DND-41 (cell line): ENCODE measurements around the gene ATAT1.

Source experiments
- ATAC-seq: fragments of 200-7000 bp; cut with Tn5 transposase; 3 replicates; pipeline ENCODE4 v1.9.1; 2021; ENCODE audit warnings: low read depth; ENCODE audit not compliant: insufficient read depth
- DNase-seq: peaks from one replicate; pipeline ENCODE4 v3.0.0-alpha.2; 2020
- H2AFZ ChIP-seq: 2 replicates; pipeline ENCODE4 v1.6.0; 2012; ENCODE audit warnings: low read depth, low read length
- H3K27ac ChIP-seq: 2 replicates; pipeline ENCODE4 v1.5.1; 2012; ENCODE audit warnings: low read length, inconsistent platforms
- H3K27me3 ChIP-seq: fragments of 200-600 bp; sonication (generic); 2 replicates; pipeline ENCODE4 v1.6.0; 2012; ENCODE audit warnings: low read length, mild to moderate bottlenecking, inconsistent platforms; ENCODE audit not compliant: insufficient read depth, poor library complexity
- H3K36me3 ChIP-seq: 2 replicates; pipeline ENCODE4 v1.5.1; 2012; ENCODE audit warnings: low read length, inconsistent platforms; ENCODE audit not compliant: insufficient read depth
- H3K4me1 ChIP-seq: 2 replicates; pipeline ENCODE4 v1.5.1; 2012; ENCODE audit warnings: mild to moderate bottlenecking, low read length; ENCODE audit not compliant: insufficient read depth
- H3K4me2 ChIP-seq: 2 replicates; pipeline ENCODE4 v1.6.0; 2012; ENCODE audit warnings: mild to moderate bottlenecking, moderate library complexity, low read length, inconsistent platforms; ENCODE audit not compliant: insufficient read depth
- H3K4me3 ChIP-seq, 2 experiments: fragments of 200-600 bp in 1 of 2; shearing (Covaris generic) in 1 of 2; 2 replicates each; pipeline ENCODE4 v1.5.1; 2012 to 2016; ENCODE audit warnings: inconsistent platforms in 2 of 2, low read length in 2 of 2, mild to moderate bottlenecking in 2 of 2, low read depth in 1 of 2, moderate library complexity in 1 of 2
- H3K79me2 ChIP-seq: 2 replicates; pipeline ENCODE4 v1.6.0; 2012; ENCODE audit warnings: low read length, inconsistent platforms; ENCODE audit not compliant: insufficient read depth
- H3K9ac ChIP-seq: 2 replicates; pipeline ENCODE4 v1.6.0; 2012; ENCODE audit warnings: low read depth, mild to moderate bottlenecking, inconsistent platforms, low read length, moderate library complexity
- H3K9me3 ChIP-seq: 2 replicates; pipeline ENCODE4 v1.5.1; 2012; ENCODE audit warnings: low read length, moderate library complexity, mild to moderate bottlenecking, inconsistent platforms; ENCODE audit not compliant: insufficient read depth, severe bottlenecking
- H4K20me1 ChIP-seq: 2 replicates; pipeline ENCODE4 v1.6.0; 2012; ENCODE audit warnings: low read length; ENCODE audit not compliant: insufficient read depth
- CTCF ChIP-seq: IDR thresholded peaks from 2 replicates; pipeline ENCODE4 v1.5.1; 2012; ENCODE audit warnings: borderline replicate concordance, low read length, moderate library complexity, mild to moderate bottlenecking; ENCODE audit not compliant: poor library complexity, severe bottlenecking; ENCODE audit errors: extremely low read depth
- EZH2 ChIP-seq: IDR thresholded peaks from 3 replicates; pipeline ENCODE4 v1.6.1; 2012; ENCODE audit warnings: borderline replicate concordance, low read depth, mild to moderate bottlenecking, moderate library complexity, low read length, inconsistent platforms; ENCODE audit not compliant: severe bottlenecking

ATAT1 gene

GRCh38 chr6:30612687-30613248, 13.9 kb upstream of the ATAT1 start:
- Histone ChIP-seq H3K36me3 (peaks cover 70% of the 10 kb centered on the region), H3K4me1 (peaks cover 22% of the 10 kb centered on the region), H3K4me3 (no peak overlapping the region), H3K79me2 (peaks cover 77% of the 10 kb centered on the region), H2AFZ (no peak overlapping the region), H4K20me1 (peaks cover 24% of the 10 kb centered on the region), H3K9ac (no peak overlapping the region; the same call in 1 of the 2 replicates), H3K4me2 (no peak overlapping the region), H3K9me3 (no peaks in the 10 kb centered on the region), H3K27ac (no peak overlapping the region), H3K27me3 (no peaks in the 10 kb centered on the region)
- TF ChIP-seq CTCF (no peak), EZH2 (no peak)
- ATAC-seq, result no peak
- DNase-seq, result no peak

GRCh38 chr6:30613251-30614043, 13.2 kb upstream of the ATAT1 start:
- Histone ChIP-seq H3K27me3 (no peaks in the 10 kb centered on the region), H3K9ac (0 out of 2 replicates have a peak overlapping the region, but pooled peaks have one; percentile 96), H3K36me3 (peaks cover 63% of the 10 kb centered on the region), H3K79me2 (peaks cover 84% of the 10 kb centered on the region), H3K4me2 (peak overlapping the region; percentile 72; the same call in 1 of the 2 replicates), H3K27ac (peak overlapping the region; percentile 95; the same call in 1 of the 2 replicates), H3K9me3 (no peaks in the 10 kb centered on the region), H2AFZ (no peak overlapping the region), H3K4me1 (peaks cover 25% of the 10 kb centered on the region), H3K4me3 (no peak overlapping the region), H4K20me1 (peaks cover 24% of the 10 kb centered on the region)
- TF ChIP-seq EZH2, result no peak
- no peak for TF ChIP-seq CTCF
- no peak for DNase-seq
- ATAC-seq, result no peak

GRCh38 chr6:30614044-30614842, 12.4 kb upstream of the ATAT1 start:
- Histone ChIP-seq H4K20me1 (peaks cover 24% of the 10 kb centered on the region), H3K79me2 (peaks cover 86% of the 10 kb centered on the region), H3K9ac (peak overlapping the region; percentile 96), H3K4me3 (peak overlapping the region; percentile 9 to 72; a peak in 3 of 4 replicates), H3K27ac (peak overlapping the region; percentile 95), H2AFZ (no peak overlapping the region), H3K4me1 (peaks cover 33% of the 10 kb centered on the region), H3K27me3 (no peaks in the 10 kb centered on the region), H3K9me3 (no peaks in the 10 kb centered on the region), H3K4me2 (peak overlapping the region; percentile 72), H3K36me3 (peaks cover 56% of the 10 kb centered on the region)
- DNase-seq (no peak), ATAC-seq (no peak)
- TF ChIP-seq CTCF (no peak), EZH2 (no peak)
